ENCODE measurements around the gene ART5. TPM values are rescaled to one million over a fixed set of nuclear protein-coding genes. Genes with fewer than 3 reads are reported as not detected.
A peak's percentile ranks its signal among the peaks of the same experiment; 100 is the strongest.

ART5 gene
- total and polyA plus RNA-seq, 9 of the 15 experiments (the other 6 are each of a cell fraction or from before 2014, with no cell fraction given): 0.08 to 0.59 (median 0.33) TPM

DNA sequence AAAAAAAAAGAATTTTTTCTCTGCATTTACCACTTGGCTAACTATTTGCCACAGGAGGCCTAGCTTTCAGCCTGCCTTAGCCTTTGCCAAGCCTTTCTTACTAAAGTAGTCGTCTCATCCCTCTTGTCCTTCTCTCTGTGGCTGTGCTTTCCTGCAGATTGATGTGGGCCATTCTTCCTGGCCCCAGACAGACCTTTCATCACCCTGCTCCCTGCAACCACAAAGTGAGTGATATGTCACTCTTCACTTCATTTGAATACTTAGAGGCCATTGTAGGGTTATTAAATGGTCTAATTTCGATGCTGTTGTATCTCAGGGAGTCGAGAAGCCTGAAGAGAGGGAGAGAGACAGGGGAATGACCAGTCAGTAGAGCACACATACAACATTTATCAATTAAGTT lies 37.6 kb downstream of the ART5 start (continued):
- TF ChIP-seq, protein P1, sequence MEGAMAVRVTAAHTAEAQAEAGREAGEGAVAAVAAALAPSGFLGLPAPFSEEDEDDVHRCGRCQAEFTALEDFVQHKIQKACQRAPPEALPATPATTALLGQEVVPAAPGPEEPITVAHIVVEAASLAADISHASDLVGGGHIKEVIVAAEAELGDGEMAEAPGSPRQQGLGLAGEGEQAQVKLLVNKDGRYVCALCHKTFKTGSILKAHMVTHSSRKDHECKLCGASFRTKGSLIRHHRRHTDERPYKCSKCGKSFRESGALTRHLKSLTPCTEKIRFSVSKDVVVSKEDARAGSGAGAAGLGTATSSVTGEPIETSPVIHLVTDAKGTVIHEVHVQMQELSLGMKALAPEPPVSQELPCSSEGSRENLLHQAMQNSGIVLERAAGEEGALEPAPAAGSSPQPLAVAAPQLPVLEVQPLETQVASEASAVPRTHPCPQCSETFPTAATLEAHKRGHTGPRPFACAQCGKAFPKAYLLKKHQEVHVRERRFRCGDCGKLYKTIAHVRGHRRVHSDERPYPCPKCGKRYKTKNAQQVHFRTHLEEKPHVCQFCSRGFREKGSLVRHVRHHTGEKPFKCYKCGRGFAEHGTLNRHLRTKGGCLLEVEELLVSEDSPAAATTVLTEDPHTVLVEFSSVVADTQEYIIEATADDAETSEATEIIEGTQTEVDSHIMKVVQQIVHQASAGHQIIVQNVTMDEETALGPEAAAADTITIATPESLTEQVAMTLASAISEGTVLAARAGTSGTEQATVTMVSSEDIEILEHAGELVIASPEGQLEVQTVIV (CRISPR knock-in tag; IDR thresholded peaks at IDR 0.05; ENCODE audit: borderline replicate concordance): no peak
- no peak for TF ChIP-seq TBL1XR1 (IDR thresholded peaks at IDR 0.05; ENCODE audit: low read length in 2 of 2)
- TF ChIP-seq GTF2E2 (tag; IDR thresholded peaks at IDR 0.05): no peak
- no peak for TF ChIP-seq POLR2AphosphoS2 (IDR thresholded peaks at IDR 0.05; ENCODE audit: low read length)
- TF ChIP-seq, protein P2, sequence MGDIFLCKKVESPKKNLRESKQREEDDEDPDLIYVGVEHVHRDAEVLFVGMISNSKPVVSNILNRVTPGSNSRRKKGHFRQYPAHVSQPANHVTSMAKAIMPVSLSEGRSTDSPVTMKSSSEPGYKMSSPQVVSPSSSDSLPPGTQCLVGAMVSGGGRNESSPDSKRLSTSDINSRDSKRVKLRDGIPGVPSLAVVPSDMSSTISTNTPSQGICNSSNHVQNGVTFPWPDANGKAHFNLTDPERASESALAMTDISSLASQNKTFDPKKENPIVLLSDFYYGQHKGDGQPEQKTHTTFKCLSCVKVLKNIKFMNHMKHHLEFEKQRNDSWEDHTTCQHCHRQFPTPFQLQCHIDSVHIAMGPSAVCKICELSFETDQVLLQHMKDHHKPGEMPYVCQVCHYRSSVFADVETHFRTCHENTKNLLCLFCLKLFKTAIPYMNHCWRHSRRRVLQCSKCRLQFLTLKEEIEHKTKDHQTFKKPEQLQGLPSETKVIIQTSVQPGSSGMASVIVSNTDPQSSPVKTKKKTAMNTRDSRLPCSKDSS (IDR thresholded peaks at IDR 0.05; ENCODE audit: low read depth, partially characterized antibody): no peak
- TF ChIP-seq, protein P3, sequence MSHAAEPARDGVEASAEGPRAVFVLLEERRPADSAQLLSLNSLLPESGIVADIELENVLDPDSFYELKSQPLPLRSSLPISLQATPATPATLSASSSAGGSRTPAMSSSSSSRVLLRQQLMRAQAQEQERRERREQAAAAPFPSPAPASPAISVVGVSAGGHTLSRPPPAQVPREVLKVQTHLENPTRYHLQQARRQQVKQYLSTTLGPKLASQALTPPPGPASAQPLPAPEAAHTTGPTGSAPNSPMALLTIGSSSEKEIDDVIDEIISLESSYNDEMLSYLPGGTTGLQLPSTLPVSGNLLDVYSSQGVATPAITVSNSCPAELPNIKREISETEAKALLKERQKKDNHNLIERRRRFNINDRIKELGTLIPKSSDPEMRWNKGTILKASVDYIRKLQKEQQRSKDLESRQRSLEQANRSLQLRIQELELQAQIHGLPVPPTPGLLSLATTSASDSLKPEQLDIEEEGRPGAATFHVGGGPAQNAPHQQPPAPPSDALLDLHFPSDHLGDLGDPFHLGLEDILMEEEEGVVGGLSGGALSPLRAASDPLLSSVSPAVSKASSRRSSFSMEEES (CRISPR knock-in tag; IDR thresholded peaks at IDR 0.05): no peak
- peak; percentile 97 for TF ChIP-seq MEIS2 (IDR thresholded peaks at IDR 0.05; ENCODE audit: partially characterized antibody)
- TF ChIP-seq ZKSCAN3 (CRISPR knock-in tag; IDR thresholded peaks at IDR 0.05): no peak
- TF ChIP-seq, protein P4, sequence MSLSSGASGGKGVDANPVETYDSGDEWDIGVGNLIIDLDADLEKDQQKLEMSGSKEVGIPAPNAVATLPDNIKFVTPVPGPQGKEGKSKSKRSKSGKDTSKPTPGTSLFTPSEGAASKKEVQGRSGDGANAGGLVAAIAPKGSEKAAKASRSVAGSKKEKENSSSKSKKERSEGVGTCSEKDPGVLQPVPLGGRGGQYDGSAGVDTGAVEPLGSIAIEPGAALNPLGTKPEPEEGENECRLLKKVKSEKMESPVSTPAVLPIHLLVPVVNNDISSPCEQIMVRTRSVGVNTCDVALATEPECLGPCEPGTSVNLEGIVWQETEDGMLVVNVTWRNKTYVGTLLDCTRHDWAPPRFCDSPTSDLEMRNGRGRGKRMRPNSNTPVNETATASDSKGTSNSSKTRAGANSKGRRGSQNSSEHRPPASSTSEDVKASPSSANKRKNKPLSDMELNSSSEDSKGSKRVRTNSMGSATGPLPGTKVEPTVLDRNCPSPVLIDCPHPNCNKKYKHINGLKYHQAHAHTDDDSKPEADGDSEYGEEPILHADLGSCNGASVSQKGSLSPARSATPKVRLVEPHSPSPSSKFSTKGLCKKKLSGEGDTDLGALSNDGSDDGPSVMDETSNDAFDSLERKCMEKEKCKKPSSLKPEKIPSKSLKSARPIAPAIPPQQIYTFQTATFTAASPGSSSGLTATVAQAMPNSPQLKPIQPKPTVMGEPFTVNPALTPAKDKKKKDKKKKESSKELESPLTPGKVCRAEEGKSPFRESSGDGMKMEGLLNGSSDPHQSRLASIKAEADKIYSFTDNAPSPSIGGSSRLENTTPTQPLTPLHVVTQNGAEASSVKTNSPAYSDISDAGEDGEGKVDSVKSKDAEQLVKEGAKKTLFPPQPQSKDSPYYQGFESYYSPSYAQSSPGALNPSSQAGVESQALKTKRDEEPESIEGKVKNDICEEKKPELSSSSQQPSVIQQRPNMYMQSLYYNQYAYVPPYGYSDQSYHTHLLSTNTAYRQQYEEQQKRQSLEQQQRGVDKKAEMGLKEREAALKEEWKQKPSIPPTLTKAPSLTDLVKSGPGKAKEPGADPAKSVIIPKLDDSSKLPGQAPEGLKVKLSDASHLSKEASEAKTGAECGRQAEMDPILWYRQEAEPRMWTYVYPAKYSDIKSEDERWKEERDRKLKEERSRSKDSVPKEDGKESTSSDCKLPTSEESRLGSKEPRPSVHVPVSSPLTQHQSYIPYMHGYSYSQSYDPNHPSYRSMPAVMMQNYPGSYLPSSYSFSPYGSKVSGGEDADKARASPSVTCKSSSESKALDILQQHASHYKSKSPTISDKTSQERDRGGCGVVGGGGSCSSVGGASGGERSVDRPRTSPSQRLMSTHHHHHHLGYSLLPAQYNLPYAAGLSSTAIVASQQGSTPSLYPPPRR (CRISPR knock-in tag; IDR thresholded peaks at IDR 0.05; ENCODE audit: borderline replicate concordance): no peak
- no peak for TF ChIP-seq ZNF282 (CRISPR knock-in tag; IDR thresholded peaks at IDR 0.05)
- TF ChIP-seq, protein P5, sequence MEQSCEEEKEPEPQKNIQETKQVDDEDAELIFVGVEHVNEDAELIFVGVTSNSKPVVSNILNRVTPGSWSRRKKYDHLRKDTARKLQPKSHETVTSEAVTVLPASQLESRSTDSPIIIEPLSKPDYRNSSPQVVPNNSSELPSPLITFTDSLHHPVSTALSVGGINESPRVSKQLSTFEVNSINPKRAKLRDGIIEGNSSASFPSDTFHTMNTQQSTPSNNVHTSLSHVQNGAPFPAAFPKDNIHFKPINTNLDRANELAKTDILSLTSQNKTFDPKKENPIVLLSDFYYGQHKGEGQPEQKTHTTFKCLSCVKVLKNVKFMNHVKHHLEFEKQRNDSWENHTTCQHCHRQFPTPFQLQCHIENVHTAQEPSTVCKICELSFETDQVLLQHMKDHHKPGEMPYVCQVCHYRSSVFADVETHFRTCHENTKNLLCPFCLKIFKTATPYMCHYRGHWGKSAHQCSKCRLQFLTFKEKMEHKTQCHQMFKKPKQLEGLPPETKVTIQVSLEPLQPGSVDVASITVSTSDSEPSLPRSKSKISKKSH (CRISPR knock-in tag; IDR thresholded peaks at IDR 0.05): no peak
- no peak for TF ChIP-seq ZNF174 (CRISPR knock-in tag; IDR thresholded peaks at IDR 0.05)
- TF ChIP-seq RAD21 (CRISPR knock-in tag; conservative IDR thresholded peaks at IDR 0.05 in 1 of 2, IDR thresholded peaks at IDR 0.05 in 1 of 2): no peak
- TF ChIP-seq CBFA2T3 (IDR thresholded peaks at IDR 0.05): no peak
- TF ChIP-seq, protein P6, sequence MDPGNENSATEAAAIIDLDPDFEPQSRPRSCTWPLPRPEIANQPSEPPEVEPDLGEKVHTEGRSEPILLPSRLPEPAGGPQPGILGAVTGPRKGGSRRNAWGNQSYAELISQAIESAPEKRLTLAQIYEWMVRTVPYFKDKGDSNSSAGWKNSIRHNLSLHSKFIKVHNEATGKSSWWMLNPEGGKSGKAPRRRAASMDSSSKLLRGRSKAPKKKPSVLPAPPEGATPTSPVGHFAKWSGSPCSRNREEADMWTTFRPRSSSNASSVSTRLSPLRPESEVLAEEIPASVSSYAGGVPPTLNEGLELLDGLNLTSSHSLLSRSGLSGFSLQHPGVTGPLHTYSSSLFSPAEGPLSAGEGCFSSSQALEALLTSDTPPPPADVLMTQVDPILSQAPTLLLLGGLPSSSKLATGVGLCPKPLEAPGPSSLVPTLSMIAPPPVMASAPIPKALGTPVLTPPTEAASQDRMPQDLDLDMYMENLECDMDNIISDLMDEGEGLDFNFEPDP (CRISPR knock-in tag; IDR thresholded peaks at IDR 0.05): no peak
